Body of pancreas (tissue), 4 donors: Measurements from ENCODE around the gene PAOX.
"Not testable (repeated sequence)": the region's sequence is repeated elsewhere in the genome, so short reads cannot be mapped to it uniquely, and the experiment has no call there.

Experiments used
- CTCF ChIP-seq, 7 experiments: fragments of 450-650 bp in 4 of 7; fragments of 200-600 bp in 3 of 7; sonication (generic) in 3 of 7; IDR thresholded peaks; one replicate each; pipeline ENCODE4 v1.5.1; 2016 to 2019; ENCODE audit warnings: antibody characterized with exemption in 7 of 7
- POLR2A ChIP-seq, 3 donors: fragments of 450-650 bp; IDR thresholded peaks; one replicate each; pipeline ENCODE4 v1.6.1; 2016; ENCODE audit warnings: antibody characterized with exemption in 3 of 3, mild to moderate bottlenecking in 2 of 3

DNA sequence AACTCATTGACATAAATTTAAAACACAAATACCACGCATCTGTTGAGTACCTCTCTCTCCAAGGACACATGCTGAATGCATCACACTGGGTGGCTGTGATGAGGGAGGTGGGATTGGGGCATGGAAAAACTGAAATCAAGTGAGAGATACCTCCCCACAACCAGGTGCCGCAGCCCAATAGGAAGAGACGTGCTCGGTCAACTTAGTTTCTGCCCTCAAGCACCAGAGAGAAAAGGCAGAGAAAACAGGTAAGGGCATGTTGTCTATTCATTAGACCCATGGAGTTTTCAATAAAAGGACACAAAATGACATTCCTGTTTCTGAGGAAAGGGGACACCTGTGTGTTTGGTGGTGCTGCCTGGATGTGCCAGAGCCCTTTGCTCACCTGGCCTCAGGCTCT is 50.5 kb downstream of the PAOX start:
- not testable (repeated sequence) for TF ChIP-seq CTCF, POLR2A (IDR thresholded peaks at IDR 0.05)
